Measurements from ENCODE around the gene EMC8. TPM values are rescaled to one million over a fixed set of nuclear protein-coding genes. Genes with fewer than 3 reads are reported as not detected.

EMC8 gene
- total RNA-seq, 1 experiment from 2014 or later, result 73.0 TPM

DNA sequence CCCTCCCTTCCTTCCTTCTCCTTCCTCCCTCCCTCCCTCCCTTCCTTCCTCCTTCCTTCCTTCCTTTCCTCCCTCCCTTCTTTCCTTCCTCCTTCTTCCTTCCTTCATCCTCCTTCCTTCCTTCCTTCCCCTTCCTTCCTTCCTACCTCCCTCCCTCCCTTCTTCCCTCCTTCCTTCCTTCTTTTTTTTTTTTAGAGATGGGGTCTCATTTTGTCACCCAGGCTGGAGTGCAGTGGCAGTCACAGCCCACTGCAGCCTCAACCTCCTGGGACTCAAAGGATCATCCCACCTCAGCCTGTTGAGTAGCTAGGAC lies 44.8 kb upstream of the EMC8 start:
- Histone ChIP-seq H3K9me2 (ENCODE audit: insufficient read depth) (no peaks in the 10 kb centered on the region), H3K36me3 (ENCODE audit: control insufficient read depth in 1 of 2, insufficient read depth in 2 of 2, low read length in 2 of 2) (no peaks in the 10 kb centered on the region), H3K4me3 (replicated peaks in 1 of 2; ENCODE audit: low read depth in 1 of 2, low read length in 2 of 2) (no peak overlapping the region), H3K4me1 (ENCODE audit: control insufficient read depth in 1 of 2, insufficient read depth in 2 of 2, low read length in 2 of 2) (no peaks in the 10 kb centered on the region), H3K27me3 (ENCODE audit: insufficient read depth, low read length) (0 out of 2 replicates have a peak, but pooled peaks cover 14% of the 10 kb centered on the region), H4K20me1 (ENCODE audit: insufficient read depth) (no peaks in the 10 kb centered on the region), H3K79me2 (ENCODE audit: insufficient read depth, low read length) (no peaks in the 10 kb centered on the region), H2AFZ (ENCODE audit: low read depth, low read length, poor library complexity, severe bottlenecking) (no peak overlapping the region), H3K9ac (ENCODE audit: low read length) (no peak overlapping the region), H3K9me3 (ENCODE audit: control insufficient read depth in 1 of 2, insufficient read depth in 1 of 2, low read depth in 1 of 2, low read length in 2 of 2) (no peaks in the 10 kb centered on the region), H3K27ac (ENCODE audit: low read depth, low read length) (no peak overlapping the region), H3K4me2 (ENCODE audit: low read length) (no peak overlapping the region)
- intact Hi-C loops (cut with micrococcal nuclease), result no loop called here
- ChIA-PET RAD21 (ENCODE audit: low non-redundant PET in 1 of 2, low total read pairs in 2 of 2, uncharacterized antibody in 2 of 2, unreplicated experiment in 2 of 2) (no interaction called here), POLR2A (no interaction called here), CTCF (no interaction called here)
- DNase-seq (ENCODE audit: low read depth, low spot score) (no peak), ATAC-seq (no peak)
- BruUV-seq (replicated peaks), result no TSS peak
- TF ChIP-seq MAX (IDR thresholded peaks at IDR 0.05), result no peak

DNA sequence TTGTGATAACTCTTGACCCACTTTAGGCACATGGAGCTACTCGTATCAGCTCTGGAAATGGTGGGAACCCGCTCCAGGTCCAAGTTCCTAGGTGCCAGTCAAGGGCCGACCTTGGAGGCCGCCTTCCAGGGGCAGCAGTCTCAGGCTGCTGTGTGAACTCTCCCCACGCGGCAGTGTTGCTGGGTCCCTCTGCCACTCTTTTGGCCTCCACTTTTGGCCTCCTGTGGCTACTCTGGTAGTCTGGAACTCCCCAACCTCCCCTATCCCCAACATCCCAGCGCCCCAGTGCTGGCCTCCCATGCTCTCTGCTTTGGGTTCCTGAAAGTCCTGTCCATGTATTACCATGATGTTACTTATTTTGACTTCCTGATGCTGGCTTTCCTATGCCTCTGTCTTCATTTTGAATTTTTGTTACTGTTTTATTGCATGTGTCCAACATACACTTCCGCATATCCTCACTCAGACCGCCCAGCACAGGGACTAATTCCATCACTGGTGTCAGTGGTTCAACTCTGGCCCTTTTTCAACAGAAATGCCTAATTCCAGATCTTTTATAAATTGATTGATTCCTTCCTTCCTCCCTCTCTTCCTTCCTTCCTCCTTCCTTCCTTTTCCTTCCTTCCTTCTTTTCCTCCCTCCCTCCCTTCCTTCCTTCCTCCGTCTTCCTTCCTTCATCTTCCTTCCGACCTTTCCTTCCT lies 44.3 kb upstream of the EMC8 start:
- Histone ChIP-seq H3K4me1 (ENCODE audit: control insufficient read depth in 1 of 2, insufficient read depth in 2 of 2, low read length in 2 of 2) (no peaks in the 10 kb centered on the region), H2AFZ (ENCODE audit: low read depth, low read length, poor library complexity, severe bottlenecking) (no peak overlapping the region), H3K9me2 (ENCODE audit: insufficient read depth) (no peaks in the 10 kb centered on the region), H3K4me2 (ENCODE audit: low read length) (no peak overlapping the region), H3K9ac (ENCODE audit: low read length) (no peak overlapping the region), H3K27me3 (ENCODE audit: insufficient read depth, low read length) (peaks cover 12% of the 10 kb centered on the region; the same call in 1 of the 2 replicates), H3K27ac (ENCODE audit: low read depth, low read length) (no peak overlapping the region), H3K9me3 (ENCODE audit: control insufficient read depth in 1 of 2, insufficient read depth in 1 of 2, low read depth in 1 of 2, low read length in 2 of 2) (no peaks in the 10 kb centered on the region), H3K79me2 (ENCODE audit: insufficient read depth, low read length) (no peaks in the 10 kb centered on the region), H4K20me1 (ENCODE audit: insufficient read depth) (no peaks in the 10 kb centered on the region), H3K36me3 (ENCODE audit: control insufficient read depth in 1 of 2, insufficient read depth in 2 of 2, low read length in 2 of 2) (no peaks in the 10 kb centered on the region), H3K4me3 (replicated peaks in 1 of 2; ENCODE audit: low read depth in 1 of 2, low read length in 2 of 2) (no peak overlapping the region)
- DNase-seq (ENCODE audit: low read depth, low spot score), result no peak
- RAD21 ChIA-PET (ENCODE audit: low non-redundant PET in 1 of 2, low total read pairs in 2 of 2, uncharacterized antibody in 2 of 2, unreplicated experiment in 2 of 2), result no interaction called here
- BruUV-seq (replicated peaks), result no TSS peak
- TF ChIP-seq SIN3A (IDR thresholded peaks at IDR 0.05; ENCODE audit: low read depth), result no peak
- TF ChIP-seq ZNF274 (IDR thresholded peaks at IDR 0.05; ENCODE audit: low read depth, low read length), result no peak
- ATAC-seq, result no peak
- POLR2A ChIA-PET, result no interaction called here
- intact Hi-C loops (cut with micrococcal nuclease), result no loop called here
- CTCF ChIA-PET, result no interaction called here
